Right lung (tissue), 5 donors: ENCODE measurements around the gene GBA2. TPM values are rescaled to one million over a fixed set of nuclear protein-coding genes. Genes with fewer than 3 reads are reported as not detected.
A peak's percentile ranks its signal among the peaks of the same experiment; 100 is the strongest.

Source experiments
- DNase-seq, 2 donors: peaks; one replicate each; pipeline ENCODE4 v3.0.0-alpha.2; 2013
- polyA plus RNA-seq, 5 donors: library from polyadenylated mRNA; unstranded; fragments of 120-200 nt; gene quantifications; one replicate each; pipeline versions ENCODE4 v1.2.1 to v1.2.3, GENCODE V29; 2013; ENCODE audit warnings: inconsistent platforms in 1 of 5, low replicate concordance in 1 of 5; ENCODE audit not compliant: insufficient read length in 5 of 5, insufficient read depth in 1 of 5

Gene GBA2
- polyA plus RNA-seq, 5 donors = 85.0 to 106 (median 95.5) TPM

GRCh38 chr9:35740243-35740642 is 8.8 kb downstream of the GBA2 start:
- DNase-seq = no peak

- no peak for DNase-seq
Observed at GRCh38 chr9:35738924-35739323, 10.1 kb downstream of the GBA2 start.

- DNase-seq = no peak
Observed at GRCh38 chr9:35738186-35738585, 10.8 kb downstream of the GBA2 start.

GRCh38 chr9:35737143-35737542 is 11.9 kb downstream of the GBA2 start:
- DNase-seq = no peak

- DNase-seq = peak in 1 of 2 donors; percentile 38
Observed at GRCh38 chr9:35736201-35736633, 12.8 kb downstream of the GBA2 start.

- DNase-seq = no peak
Observed at GRCh38 chr9:35734096-35734495, 14.9 kb downstream of the GBA2 start.

- no peak for DNase-seq
Observed at GRCh38 chr9:35732800-35733541, 16.1 kb downstream of the GBA2 start.

GRCh38 chr9:35732185-35732799 is 16.7 kb downstream of the GBA2 start, which contains the start of the genes CREB3 and TLN1:
Gene CREB3, plus strand, starts transcription at chr9:35732666. Its CDS starts 107 bp downstream, at chr9:35732773.
Gene TLN1, minus strand, starts transcription at chr9:35732195. Its CDS starts 6,501 bp downstream, at chr9:35725694.
- peak; percentile 99 for DNase-seq

GRCh38 chr9:35731415-35732184 is 17.4 kb downstream of the GBA2 start:
- peak in 1 of 2 donors; percentile 48 for DNase-seq

GRCh38 chr9:35730486-35730854 is 18.6 kb downstream of the GBA2 start:
- no peak for DNase-seq

- no peak for DNase-seq
Observed at GRCh38 chr9:35729700-35730485, 19.1 kb downstream of the GBA2 start.

GRCh38 chr9:35729101-35729500 is 19.9 kb downstream of the GBA2 start:
- no peak for DNase-seq

GRCh38 chr9:35728041-35728971 is 20.7 kb downstream of the GBA2 start:
- DNase-seq = peak; percentile 80 to 86

GRCh38 chr9:35727676-35728040 is 21.4 kb downstream of the GBA2 start:
- DNase-seq = no peak

- no peak for DNase-seq
Observed at GRCh38 chr9:35726931-35727330, 22.1 kb downstream of the GBA2 start.

- no peak for DNase-seq
Observed at GRCh38 chr9:35725362-35725761, 23.7 kb downstream of the GBA2 start.

GRCh38 chr9:35723908-35724307 is 25.1 kb downstream of the GBA2 start:
- no peak for DNase-seq

GRCh38 chr9:35723426-35723825 is 25.6 kb downstream of the GBA2 start:
- no peak for DNase-seq

GRCh38 chr9:35719546-35719945 is 29.5 kb downstream of the GBA2 start:
- DNase-seq = no peak

GRCh38 chr9:35718721-35719511 is 30.1 kb downstream of the GBA2 start:
- no peak for DNase-seq
